Caki2 (cell line): Measurements from ENCODE around the gene TCERG1L. TPM values are rescaled to one million over a fixed set of nuclear protein-coding genes. Genes with fewer than 3 reads are reported as not detected.
"Not testable (repeated sequence)": the region's sequence is repeated elsewhere in the genome, so short reads cannot be mapped to it uniquely, and the experiment has no call there.

ENCODE experiments used
- DNase-seq: peaks from one replicate; pipeline ENCODE4 v3.0.0-alpha.2; 2015; ENCODE audit warnings: low read depth
- in situ Hi-C: cut with HindIII; loops from 2 replicates; pipeline ENCODE4 v1.10.0; 2016; ENCODE audit warnings: low sequenced_read_pairs, low pct_unique_long_range_greater_than_20kb, mixed read lengths
- total RNA-seq: library from RNA; depleted of rRNA; stranded (reverse); fragments of >200 nt; shearing (Covaris generic); gene quantifications from 2 replicates; pipeline ENCODE4 v1.2.3, GENCODE V29; 2014; ENCODE audit warnings: low replicate concordance

Gene TCERG1L
- total RNA-seq, 1 experiment from 2014 or later, result not detected

- in situ Hi-C loops, result no loop called here
- no peak for DNase-seq
Observed at GRCh38 chr10:131167036-131167860, 144.3 kb downstream of the TCERG1L start.

GRCh38 chr10:131166486-131166885, 145.0 kb downstream of the TCERG1L start:
- DNase-seq, result no peak
- in situ Hi-C loops, result no loop called here

DNA sequence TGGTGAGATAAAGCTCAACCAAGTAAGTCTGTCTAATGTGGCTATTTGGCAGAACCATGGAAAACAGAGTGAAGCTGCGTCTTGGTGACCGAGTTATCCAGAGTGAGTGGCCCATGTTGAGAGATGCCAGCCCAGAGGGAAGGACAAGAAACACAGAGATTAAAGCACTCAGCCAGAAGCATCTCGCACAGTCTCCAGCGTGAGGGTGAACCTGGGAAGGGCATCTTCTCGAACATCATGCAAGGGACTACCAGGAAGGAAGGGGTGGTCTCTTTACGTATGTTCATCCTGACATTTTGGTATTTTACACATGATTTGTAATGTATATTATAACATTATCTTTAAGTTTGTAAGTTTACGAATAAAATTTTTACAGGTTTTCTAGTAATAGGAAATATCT, 146.4 kb downstream of the TCERG1L start:
- no peak for DNase-seq
- in situ Hi-C loops, result no loop called here

DNA sequence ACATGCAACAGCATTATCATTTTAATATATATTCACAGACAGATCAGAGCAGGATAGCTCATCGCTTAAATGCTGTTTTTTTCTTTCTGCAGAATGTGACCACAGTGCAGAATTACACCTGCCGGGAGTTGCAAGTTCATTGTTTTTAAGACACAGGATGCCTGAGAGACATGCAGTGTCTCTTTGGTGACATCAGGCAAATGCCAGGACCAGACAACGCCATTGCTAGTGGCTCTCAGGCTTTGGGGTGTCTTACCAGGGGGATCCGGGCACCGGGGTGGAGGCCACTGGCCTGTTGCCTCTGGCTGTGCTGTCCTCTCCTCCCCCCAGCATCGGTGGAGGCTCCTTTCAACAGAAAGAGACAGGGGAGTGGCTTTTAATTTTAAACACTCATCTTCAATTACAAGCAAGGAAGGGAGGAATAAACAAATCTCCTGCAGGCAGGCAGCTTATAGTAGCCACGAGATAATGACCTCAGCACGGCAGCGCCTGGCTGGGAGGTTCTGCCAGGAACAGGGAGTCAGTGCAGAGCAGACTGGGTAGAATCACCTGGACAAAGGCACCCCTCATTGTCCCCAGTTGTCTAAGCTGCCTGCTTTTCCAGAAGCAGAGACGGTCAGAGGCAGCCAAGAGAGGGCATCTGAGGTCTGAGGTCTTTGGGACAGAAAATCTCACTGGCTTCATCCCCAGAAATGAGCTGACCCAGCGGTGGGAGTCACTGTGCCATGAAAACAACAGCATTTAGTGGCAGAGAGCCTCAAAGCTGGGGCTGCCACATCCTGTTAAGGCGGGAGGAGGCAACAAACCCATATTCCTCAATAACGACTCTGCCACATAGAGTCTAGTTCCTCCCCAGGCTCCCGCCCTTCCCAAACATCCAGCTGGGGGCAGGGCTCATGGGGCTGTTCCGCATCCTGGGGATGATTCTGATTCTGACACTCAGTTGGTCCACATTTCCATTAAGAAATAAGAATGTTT, 148.4 kb downstream of the TCERG1L start:
- in situ Hi-C loops, result no loop called here
- no peak for DNase-seq

DNA sequence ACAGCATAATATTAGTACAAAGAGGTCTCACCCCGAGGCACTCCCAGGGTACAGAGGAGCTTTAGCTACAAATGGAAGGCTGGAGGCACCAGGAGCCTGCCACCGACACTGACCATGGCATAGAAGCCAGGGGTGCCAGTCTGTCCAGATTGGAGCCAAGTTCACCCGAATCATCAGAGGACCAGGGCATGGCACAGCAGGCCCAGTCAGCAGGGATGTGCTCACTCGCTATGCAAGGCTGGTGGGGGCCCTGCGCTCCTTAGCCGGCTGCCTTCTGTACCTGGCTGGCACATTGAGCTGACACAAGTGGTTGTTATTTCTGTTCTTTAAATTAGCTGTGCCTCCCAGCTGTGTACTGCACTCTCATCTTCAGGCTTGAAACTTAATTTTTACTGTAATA, 149.3 kb downstream of the TCERG1L start:
- in situ Hi-C loops, result no loop called here
- DNase-seq, result no peak

DNA sequence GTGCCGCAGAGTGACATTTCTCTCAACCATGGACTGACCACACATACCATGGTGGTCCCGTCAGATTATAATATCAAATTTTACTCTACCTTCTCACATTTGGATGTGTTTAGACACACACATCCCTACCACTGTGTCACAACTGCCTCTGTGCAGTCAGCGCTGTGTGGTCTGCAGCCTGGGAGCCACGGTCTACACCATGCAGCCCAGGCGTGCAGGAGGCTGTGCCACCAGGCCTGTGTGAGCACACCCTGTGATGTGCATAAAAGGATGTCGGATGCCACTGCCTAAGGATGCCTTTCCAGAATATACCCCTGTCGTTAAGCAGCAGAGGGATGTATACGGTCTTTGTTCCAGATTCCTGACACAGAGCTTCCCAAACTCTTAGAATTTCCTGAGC, 150.4 kb downstream of the TCERG1L start:
- in situ Hi-C loops, result no loop called here
- DNase-seq, result no peak

- in situ Hi-C loops, result no loop called here
Observed at GRCh38 chr10:131160219-131160875, 151.2 kb downstream of the TCERG1L start.

GRCh38 chr10:131159771-131160170, 151.8 kb downstream of the TCERG1L start:
- in situ Hi-C loops, result no loop called here
- DNase-seq, result no peak

More at GRCh38 chr10:131160219-131160875, 151.2 kb downstream of the TCERG1L start:
- DNase-seq, result no peak

DNA sequence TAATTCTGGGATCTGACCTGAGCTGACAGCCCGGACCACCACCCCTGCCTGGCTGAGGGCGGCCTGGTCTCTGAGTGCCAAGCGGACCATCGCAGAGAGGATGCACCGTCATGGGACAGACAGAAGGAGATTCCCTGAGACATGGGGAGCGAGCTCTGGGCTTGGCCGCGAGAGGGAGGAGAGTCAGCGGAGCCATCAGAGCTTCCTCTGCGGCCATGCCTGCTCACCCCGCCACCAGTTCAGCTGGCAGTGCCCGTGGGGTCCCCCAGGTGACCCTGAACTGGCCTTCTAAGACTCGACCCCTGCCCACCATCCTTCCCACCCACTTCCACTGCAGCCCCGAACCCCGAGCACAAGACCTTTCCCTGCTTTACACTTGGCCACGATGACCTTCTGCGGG, 152.8 kb downstream of the TCERG1L start:
- in situ Hi-C loops, result no loop called here

DNA sequence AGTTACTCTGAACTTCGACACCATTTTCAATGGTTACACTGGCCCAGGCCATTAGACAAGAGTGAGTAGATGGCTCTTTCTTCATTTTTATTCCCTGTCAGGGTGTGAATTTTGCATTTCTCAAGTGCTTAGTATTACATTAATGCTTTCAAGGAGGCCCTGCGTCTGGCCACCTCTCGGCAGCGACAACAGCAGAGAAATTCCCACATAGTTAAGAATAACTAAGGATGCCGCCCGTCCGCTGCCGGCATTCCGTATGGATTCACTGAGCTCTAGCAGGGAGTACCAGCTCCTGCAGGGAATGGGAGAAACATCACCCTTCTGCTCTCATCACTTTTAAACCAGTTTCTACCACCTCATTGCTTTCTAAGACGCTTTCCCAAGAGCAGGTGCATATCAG, 153.6 kb downstream of the TCERG1L start:
- in situ Hi-C loops, result no loop called here
- DNase-seq, result no peak

More for the DNA sequence above, 152.8 kb downstream of the TCERG1L start:
- DNase-seq, result no peak

DNA sequence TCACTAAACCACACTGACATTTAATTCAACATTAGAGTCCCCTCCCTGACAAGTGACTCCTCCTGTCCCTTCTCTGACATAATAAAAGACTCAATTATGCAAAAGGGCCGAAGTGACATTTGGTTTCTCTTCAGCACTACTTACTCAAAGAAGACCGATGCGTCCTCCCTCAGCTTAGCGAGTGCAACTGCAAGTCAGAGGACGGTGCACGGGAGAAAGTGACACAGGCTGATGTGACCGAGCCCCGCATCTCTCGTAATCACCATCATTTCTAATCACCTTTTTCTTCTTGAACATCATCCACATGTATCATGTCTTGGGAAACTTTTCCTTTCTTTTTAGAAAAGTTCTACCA, 155.7 kb downstream of the TCERG1L start:
- DNase-seq, result no peak
- in situ Hi-C loops, result no loop called here

DNA sequence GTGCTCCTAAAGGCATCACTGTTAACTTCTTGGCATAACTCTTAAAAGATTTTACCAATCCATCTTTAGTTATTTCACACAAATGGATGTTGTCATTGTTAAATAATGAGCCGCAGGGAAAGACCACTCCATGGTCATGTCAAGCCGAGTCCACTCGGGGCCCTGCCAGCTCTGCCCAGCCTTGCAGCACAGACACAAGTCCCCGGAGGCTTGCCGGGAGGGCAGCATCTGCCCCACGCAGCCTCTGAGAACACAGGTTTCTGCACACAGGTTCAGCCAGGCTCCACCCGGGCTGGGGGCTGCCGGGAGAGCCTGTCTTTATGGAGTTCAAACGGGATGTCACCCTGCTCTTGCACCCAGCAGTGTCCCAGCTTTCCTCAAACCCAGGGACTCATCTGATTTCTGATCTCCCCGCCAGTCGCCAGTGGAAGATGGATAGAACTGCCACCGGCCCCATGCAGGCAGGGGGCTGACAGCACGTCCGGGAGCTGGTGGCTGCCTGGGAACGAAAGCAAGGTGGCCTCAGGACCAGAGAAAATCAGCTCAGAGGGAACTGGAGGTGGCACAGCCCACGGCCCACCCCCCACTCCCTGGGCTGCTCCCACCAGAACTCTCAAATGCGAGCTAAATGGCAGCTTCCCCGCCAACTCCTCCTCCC, 156.2 kb downstream of the TCERG1L start:
- in situ Hi-C loops, result no loop called here
- no peak for DNase-seq

DNA sequence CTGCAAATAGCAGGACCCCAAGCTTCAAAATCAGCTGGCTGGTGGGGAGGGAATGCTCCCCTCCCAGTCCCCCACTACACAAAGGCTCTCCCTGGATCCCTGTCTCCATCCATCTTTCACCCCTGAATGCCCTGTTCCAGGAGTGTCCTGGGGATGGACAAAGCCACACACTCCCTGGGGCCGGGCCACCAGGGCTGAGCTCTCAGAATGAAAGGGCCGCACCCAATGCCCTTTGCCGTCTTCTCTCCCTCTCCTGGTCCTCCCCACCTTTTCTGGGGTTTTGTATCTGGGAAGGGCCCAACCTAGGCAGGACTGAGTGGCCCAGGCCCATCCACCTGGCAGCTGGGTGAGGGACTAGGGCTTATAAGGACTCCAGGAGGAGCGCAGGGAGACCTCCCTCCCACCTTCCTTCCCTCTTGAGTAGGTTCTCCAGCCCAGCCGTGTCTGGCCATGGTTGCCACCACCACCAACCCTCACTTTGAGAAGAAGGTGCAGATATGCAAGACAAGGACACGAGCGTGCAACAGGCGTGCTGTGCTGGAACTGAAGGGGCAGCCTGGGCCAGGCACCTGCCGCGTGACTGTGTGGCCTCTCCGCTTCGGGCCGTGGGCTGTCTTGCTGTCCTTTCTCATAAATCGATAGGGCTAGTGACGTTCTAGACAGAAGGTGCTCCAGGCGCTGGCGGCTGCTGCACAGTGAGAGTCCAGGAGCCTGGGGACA, 157.1 kb downstream of the TCERG1L start:
- in situ Hi-C loops, result no loop called here

DNA sequence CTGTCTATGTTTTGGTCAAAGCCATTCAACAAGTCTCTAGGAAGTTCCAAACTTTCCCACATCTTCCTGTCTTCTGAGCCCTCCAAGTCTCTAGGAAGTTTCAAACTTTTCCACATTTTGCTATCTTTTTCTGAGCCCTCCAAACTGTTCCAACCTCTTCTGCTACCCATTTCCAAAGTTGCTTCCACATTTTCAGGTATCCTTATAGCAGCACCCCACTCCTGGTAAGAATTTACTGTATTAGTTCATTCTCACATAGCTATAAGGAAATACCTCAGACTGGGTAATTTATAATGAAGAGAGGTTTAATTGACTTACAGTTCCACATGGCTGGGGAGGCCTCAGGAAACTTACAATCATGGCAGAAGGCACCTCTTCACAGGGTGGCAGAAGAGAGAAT, 159.1 kb downstream of the TCERG1L start:
- in situ Hi-C loops, DNase-seq: not testable (repeated sequence)

More for the DNA sequence above, 157.1 kb downstream of the TCERG1L start:
- no peak for DNase-seq

GRCh38 chr10:131150126-131150525, 161.4 kb downstream of the TCERG1L start:
- DNase-seq, result no peak
- in situ Hi-C loops, result no loop called here

- in situ Hi-C loops, result no loop called here
- DNase-seq, result no peak
Observed at GRCh38 chr10:131149586-131149985, 161.9 kb downstream of the TCERG1L start.

- in situ Hi-C loops, result no loop called here
- no peak for DNase-seq
Observed at GRCh38 chr10:131149111-131149510, 162.4 kb downstream of the TCERG1L start.

GRCh38 chr10:131148270-131148669, 163.3 kb downstream of the TCERG1L start:
- in situ Hi-C loops, result no loop called here
- no peak for DNase-seq
